Thyroid gland (tissue), 4 donors: ENCODE data around the gene MSMO1. TPM values are rescaled to one million over a fixed set of nuclear protein-coding genes. Genes with fewer than 3 reads are reported as not detected.
"Not testable (repeated sequence)": the region's sequence is repeated elsewhere in the genome, so short reads cannot be mapped to it uniquely, and the experiment has no call there.

ENCODE experiments used
- DNase-seq, 2 donors: peaks; one replicate each; pipeline ENCODE4 v3.0.0-alpha.2; 2019
- H3K27ac ChIP-seq, 3 donors: fragments of 200-600 bp; sonication (generic); 1 replicate in 2 of 3; 2 replicates in 1 of 3; pipeline ENCODE4 v1.5.1; 2016 to 2019; ENCODE audit warnings: mild to moderate bottlenecking in 1 of 3, moderate library complexity in 1 of 3
- H3K27me3 ChIP-seq: fragments of 200-600 bp; sonication (generic); one replicate; pipeline ENCODE4 v1.5.1; 2019
- H3K36me3 ChIP-seq, 2 donors: fragments of 200-600 bp; sonication (generic); one replicate each; pipeline ENCODE4 v1.5.1; 2016 to 2019
- H3K4me1 ChIP-seq, 2 donors: fragments of 200-600 bp; sonication (generic); one replicate each; pipeline ENCODE4 v1.5.1; 2017 to 2019
- H3K4me3 ChIP-seq, 3 donors: fragments of 200-600 bp; sonication (generic); replicated peaks in 1 of 3; 1 replicate in 2 of 3; 2 replicates in 1 of 3; pipeline ENCODE4 v1.5.1; 2016; ENCODE audit warnings: mild to moderate bottlenecking in 1 of 3
- H3K9me3 ChIP-seq: fragments of 200-600 bp; sonication (generic); one replicate; pipeline ENCODE4 v1.5.1; 2017
- POLR2A ChIP-seq, 2 donors: fragments of 450-650 bp; IDR thresholded peaks; one replicate each; pipeline ENCODE4 v1.6.1; 2017; ENCODE audit warnings: antibody characterized with exemption in 2 of 2, mild to moderate bottlenecking in 2 of 2, moderate library complexity in 1 of 2
- WGBS, 2 donors: methylation state at CpG; one replicate each; pipeline ENCODE4 v1.1.5; 2017; 5-methylcytosine and 5-hydroxymethylcytosine counted together
- intact Hi-C: fragments of 100-400 bp; cut with DNase I; formaldehyde crosslinking; loops from one replicate; pipeline ENCODE4 v1.15.1; 2023
- total RNA-seq, 4 donors: library from RNA; depleted of rRNA; stranded (reverse); fragments of >200 nt; gene quantifications; one replicate each; pipeline ENCODE4 v1.2.3, GENCODE V29; 2016
- TF ChIP-seq, protein P1 (sequence below), 6 experiments: fragments of 200-600 bp in 3 of 6; fragments of 450-650 bp in 3 of 6; sonication (generic) in 3 of 6; IDR thresholded peaks; one replicate each; pipeline ENCODE4 v1.5.1; 2016 to 2019; ENCODE audit warnings: antibody characterized with exemption in 6 of 6, mild to moderate bottlenecking in 2 of 6, inconsistent platforms in 1 of 6, moderate library complexity in 1 of 6

Gene MSMO1
- total RNA-seq, 4 donors from 2014 or later, result 27.7 to 39.7 (median 32.7) TPM

DNA sequence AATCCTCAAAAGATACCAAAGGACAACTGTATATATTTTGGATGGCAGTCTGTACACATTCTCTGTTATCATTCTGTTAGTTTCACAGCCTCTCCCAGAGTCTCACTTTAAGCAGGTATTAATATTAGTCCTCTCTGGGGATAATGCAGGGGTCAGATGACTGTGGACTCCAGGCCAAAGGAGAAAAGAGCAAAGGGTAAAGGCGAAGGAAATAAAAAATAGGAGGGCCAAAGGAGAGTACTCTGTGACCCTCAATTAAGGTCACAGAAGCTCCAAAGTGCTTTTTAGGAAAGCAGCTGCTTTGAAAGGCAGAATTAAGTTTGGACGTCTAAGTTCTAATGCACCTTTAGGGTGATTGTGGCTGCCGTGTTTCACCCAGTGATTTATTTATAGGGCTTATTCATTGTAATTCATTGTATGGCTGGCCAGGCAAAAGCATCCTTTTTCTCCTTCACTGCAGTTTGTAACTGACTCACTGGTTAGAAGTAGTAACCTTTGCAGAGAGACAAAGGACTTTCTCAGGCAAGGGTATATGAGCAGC lies 7.8 kb downstream of the MSMO1 start:
- intact Hi-C loops, result no loop called here
- no peak overlapping the region for H3K27ac ChIP-seq
- H3K4me3 ChIP-seq, result no peak overlapping the region
- 90 to 94% methylated on average over 3 of the region's 3 CpGs for WGBS, 2 donors
- H3K9me3 ChIP-seq, result no peaks in the 10 kb centered on the region
- TF ChIP-seq POLR2A (IDR thresholded peaks at IDR 0.05), result no peak
- TF ChIP-seq, protein P1, sequence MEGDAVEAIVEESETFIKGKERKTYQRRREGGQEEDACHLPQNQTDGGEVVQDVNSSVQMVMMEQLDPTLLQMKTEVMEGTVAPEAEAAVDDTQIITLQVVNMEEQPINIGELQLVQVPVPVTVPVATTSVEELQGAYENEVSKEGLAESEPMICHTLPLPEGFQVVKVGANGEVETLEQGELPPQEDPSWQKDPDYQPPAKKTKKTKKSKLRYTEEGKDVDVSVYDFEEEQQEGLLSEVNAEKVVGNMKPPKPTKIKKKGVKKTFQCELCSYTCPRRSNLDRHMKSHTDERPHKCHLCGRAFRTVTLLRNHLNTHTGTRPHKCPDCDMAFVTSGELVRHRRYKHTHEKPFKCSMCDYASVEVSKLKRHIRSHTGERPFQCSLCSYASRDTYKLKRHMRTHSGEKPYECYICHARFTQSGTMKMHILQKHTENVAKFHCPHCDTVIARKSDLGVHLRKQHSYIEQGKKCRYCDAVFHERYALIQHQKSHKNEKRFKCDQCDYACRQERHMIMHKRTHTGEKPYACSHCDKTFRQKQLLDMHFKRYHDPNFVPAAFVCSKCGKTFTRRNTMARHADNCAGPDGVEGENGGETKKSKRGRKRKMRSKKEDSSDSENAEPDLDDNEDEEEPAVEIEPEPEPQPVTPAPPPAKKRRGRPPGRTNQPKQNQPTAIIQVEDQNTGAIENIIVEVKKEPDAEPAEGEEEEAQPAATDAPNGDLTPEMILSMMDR (IDR thresholded peaks at IDR 0.05), result no peak
- no peaks in the 10 kb centered on the region for H3K27me3 ChIP-seq
- H3K36me3 ChIP-seq, result peaks cover 0 to 16% of the 10 kb centered on the region in 2 donors
- DNase-seq, result no peak
- no peaks in the 10 kb centered on the region for H3K4me1 ChIP-seq

DNA sequence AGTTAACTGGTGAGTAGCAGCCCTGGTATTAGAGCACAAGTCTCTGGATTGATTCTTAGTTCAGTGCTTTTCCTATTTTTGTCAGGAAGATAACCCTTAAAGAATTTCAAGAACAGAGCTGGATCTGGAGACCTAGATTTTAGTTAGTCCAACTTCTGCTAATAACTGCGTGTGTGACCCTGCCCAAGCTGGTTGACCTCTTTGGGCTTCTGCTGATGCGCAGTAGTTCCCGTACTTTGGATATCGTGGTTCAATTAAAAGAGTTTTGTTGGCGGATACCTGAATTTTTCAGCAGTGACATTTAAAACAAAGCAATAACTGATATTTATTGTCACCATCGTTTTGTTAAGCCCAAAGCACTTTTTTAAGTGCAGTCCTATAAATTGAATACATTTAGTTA lies 9.3 kb downstream of the MSMO1 start:
- H3K4me1 ChIP-seq, result no peaks in the 10 kb centered on the region
- H3K9me3 ChIP-seq, result no peaks in the 10 kb centered on the region
- TF ChIP-seq POLR2A (IDR thresholded peaks at IDR 0.05), result no peak
- TF ChIP-seq, protein P1 (IDR thresholded peaks at IDR 0.05), result no peak
- WGBS, 2 donors, result 92 to 96% methylated on average over 6 of the region's 6 CpGs
- DNase-seq, result no peak
- H3K27ac ChIP-seq, result no peak overlapping the region
- H3K27me3 ChIP-seq, result no peaks in the 10 kb centered on the region
- H3K4me3 ChIP-seq, result no peak overlapping the region
- intact Hi-C loops, result no loop called here
- peaks cover 0 to 16% of the 10 kb centered on the region in 2 donors for H3K36me3 ChIP-seq

DNA sequence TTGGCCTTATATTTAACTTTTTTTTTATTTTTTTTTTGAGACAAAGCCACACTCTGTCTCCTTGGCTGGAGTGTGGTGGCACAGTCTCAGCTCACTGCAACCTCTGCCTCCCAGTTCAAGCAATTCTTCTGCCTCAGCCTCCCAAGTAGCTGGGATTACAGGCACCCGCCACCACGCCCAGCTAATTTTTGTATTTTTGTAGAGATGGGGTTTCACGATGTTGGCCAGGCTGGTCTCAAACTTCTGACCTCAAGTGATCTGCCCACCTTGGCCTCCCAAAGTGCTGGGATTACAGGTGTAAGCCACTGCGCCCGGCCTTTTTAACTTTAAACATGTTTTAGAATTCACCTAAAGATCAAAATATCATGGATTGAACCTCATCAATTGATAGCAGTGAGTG lies 14.9 kb downstream of the MSMO1 start:
- H3K27ac ChIP-seq, H3K27me3 ChIP-seq, DNase-seq, H3K4me1 ChIP-seq, H3K9me3 ChIP-seq, intact Hi-C loops, H3K4me3 ChIP-seq: not testable (repeated sequence)
- 96 to 97% methylated on average over 5 of the region's 5 CpGs for WGBS, 2 donors
- H3K36me3 ChIP-seq, result peaks cover 0 to 16% of the 10 kb centered on the region in 2 donors

DNA sequence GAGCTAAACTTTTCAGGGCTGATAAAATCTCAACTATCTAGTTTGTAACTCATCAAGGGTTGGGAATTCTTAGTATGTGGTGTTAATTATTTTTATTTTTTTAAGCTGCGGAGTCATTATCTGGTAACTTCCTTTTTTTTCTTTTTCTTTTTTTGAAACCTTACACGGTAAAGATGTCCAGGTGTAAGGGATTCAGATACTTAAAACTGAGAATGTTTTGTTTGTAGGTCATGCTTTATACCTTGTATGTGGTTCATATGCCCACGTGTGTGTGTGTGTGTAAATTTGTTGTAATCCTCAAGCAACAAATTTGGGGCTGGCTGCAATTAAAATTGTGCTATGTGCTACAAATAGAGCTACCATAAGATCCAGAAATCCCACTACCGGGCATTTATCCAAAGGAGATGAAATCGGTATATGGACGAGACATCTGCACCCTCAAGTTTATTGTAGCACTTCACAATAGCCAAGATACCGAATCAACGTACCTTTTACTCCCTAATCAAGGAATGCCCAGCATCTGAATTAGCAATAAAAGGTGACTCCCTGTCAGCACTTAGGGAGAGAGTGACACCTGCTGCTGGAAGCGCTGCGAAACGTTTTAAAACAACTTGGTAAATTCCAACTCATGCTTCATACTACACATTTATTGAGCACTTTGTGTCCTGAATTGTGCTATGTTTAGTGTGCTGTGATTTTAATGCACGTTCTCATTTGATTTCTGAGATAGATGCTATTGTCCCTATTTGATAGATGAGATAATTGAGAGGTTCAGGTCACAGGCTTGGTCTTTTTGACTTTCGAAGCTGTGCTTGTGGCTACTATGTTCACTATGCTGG lies 16.1 kb downstream of the MSMO1 start:
- no peaks in the 10 kb centered on the region for H3K9me3 ChIP-seq
- no peaks in the 10 kb centered on the region for H3K4me1 ChIP-seq
- TF ChIP-seq, protein P1 (IDR thresholded peaks at IDR 0.05), result peak in 2 of 6 experiments; percentile 23 to 38
- TF ChIP-seq POLR2A (IDR thresholded peaks at IDR 0.05), result no peak
- peak; percentile 12 to 18 for DNase-seq
- H3K27ac ChIP-seq, result no peak overlapping the region
- H3K4me3 ChIP-seq, result no peak overlapping the region
- no peaks in the 10 kb centered on the region for H3K27me3 ChIP-seq
- intact Hi-C loops, result no loop called here
- peaks cover 0 to 13% of the 10 kb centered on the region in 2 donors for H3K36me3 ChIP-seq
- WGBS, 2 donors, result 77 to 81% methylated on average over 13 of the region's 13 CpGs

DNA sequence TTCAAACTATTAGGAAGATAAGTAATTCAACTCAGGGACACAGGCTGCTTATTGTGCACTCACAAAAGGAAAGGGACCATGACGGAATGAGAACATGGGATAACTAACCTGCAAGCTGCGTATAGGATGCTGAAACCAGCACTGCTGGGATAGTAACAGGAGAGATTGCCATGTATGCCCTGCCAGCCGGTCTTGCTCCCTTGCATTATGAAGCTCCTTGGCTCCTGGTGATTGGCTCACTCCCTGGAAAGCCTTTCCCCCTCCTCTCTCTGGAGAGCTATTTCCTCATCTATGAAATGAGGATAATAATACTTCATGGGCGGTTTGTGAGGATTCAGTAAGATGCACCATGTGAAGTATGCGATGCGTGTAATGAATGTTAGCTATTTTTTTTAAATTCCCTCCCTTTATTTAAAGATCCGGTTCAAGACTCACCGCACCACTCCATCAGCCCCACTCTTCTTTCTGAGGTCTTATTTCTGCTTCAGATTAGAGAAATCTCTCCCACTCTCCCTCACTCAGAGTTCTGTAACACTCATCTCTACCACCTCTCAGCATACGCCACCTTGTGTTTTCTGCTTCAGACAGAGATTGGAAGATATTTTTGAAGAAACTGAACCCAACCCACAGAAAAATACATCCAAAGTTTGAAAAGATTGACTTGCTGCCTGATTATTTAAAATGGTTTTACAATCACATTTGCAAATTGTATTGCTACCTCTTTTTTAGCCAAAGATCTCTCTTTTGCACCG lies 18.4 kb downstream of the MSMO1 start:
- Histone ChIP-seq H3K4me3 (no peak overlapping the region), H3K9me3 (no peaks in the 10 kb centered on the region), H3K36me3 (no peaks in the 10 kb centered on the region), H3K27ac (no peak overlapping the region), H3K4me1 (no peaks in the 10 kb centered on the region), H3K27me3 (no peaks in the 10 kb centered on the region)
- no peak for DNase-seq
- TF ChIP-seq, protein P1 (IDR thresholded peaks at IDR 0.05), result no peak
- TF ChIP-seq POLR2A (IDR thresholded peaks at IDR 0.05), result no peak
- WGBS, 2 donors, result 71 to 72% methylated on average over 10 of the region's 10 CpGs
- intact Hi-C loops, result no loop called here
